ENCODE data around the gene ZMIZ1.

ZMIZ1 gene

DNA sequence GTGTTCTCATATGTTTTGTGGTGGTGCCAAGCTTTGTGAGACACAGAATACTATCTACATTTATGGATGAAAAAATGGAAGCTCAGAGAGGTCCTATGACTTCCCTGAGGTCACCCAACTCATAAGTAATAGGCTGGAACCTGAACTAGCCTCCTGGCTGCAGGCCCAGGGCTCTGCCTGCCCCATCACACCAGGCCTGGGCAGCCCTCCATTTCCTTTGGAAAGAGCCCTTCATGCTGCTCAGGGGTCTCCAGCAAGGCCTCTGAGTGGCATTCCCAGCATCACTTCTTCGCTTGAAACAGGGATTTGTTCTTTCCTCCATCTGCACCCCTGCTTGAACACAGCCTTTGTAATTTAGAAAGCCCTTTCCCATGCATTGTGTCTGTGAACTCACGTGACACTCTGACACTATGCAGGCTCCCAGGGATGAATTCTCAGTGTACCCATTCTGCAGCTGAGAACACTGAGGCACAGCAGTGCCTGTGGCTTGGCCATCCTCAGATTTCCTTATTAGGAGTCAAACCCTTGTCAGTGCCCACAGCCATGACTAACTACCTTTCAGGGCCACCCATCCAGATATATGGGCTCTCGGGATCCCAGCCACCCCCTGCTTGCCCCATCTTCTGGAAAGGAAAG, 150.7 kb downstream of the ZMIZ1 start:
- no peak for DNase-seq

GRCh38 chr10:79220307-79220706, 151.5 kb downstream of the ZMIZ1 start:
- DNase-seq, result no peak

- DNase-seq, result no peak
Observed at GRCh38 chr10:79221110-79222051, 152.6 kb downstream of the ZMIZ1 start.

GRCh38 chr10:79222186-79222585, 153.4 kb downstream of the ZMIZ1 start:
- no peak for DNase-seq

DNA sequence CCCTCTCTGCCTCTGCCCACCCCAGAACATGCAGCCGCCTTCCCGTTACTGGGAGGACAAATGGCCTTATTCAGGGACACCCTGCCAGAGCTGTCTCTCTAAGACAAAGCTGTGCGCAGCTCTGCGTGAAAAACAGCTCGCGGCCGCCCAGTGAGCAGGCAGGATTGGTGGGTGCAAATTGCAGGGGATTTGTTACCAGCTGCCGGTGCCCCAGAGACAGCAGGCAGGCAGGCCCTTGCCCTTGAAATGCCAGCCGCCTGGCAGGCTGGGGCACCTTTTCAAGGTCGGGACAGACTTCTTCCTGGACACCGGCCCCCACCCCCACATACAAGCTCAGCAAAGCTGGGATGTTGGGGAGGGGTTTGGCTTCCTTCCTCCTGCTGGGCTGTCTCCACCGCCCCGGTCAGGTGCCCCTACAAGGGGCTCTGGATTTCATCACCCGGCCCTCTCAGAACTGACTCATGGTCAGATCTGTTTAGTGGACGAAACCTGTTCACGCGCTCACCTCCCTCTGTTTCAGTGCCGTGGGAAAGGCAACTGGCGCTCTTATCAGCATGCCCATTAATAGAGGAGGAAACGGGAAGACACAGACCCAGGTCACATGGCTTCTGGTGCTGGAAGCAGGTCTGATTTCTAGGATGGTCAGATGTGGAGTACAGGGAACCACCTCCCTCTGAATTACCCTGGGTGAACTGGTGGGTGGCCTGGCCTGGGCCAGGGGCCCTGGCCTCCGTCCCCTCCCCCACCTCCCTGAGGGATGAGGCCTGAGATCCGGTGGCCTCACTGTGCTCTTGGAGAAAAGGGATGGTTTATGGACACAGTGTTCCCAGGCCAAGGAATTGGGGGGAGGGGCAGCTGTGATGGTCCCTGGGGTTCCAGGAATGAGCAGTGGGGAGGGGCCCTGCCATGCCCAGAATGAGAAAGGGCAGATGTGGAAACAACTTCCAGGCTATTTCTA, 154.6 kb downstream of the ZMIZ1 start:
- DNase-seq, result no peak

DNA sequence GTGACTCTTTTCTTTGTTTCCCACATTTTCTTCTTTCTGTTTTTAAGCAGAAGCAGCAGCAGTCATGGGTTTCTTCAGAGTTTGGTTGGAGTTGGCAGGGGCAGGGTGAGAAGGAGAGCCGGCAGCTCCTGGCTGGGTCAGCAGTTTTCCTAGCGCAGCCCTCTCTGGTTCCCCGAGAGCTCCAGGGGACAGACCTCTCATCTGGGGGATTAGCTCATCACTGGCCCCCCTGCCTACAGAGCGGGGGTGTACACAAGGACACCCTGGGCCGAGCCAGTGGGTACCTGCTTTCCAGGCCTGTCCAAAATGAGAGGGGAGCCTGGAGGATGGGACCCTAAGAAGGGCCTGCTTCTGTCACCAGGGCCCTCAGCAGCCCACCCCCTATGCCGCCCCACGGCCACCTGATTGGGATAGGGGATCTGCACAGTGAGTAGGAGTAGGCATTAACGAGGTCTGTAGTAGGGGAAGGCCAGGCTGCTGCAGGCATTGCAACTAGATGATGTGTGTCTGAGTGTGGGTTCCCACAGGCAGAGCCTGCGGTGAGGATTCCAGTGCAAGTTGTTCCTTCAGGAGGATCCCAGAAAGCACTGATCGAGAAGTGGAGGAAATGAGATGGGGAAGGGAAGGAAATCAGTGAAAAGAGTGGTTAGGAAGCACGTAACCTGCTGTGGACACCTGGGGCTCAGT, 155.6 kb downstream of the ZMIZ1 start:
- no peak for DNase-seq

- no peak for DNase-seq
Observed at GRCh38 chr10:79224992-79225391, 156.2 kb downstream of the ZMIZ1 start.

GRCh38 chr10:79226391-79227245, 157.9 kb downstream of the ZMIZ1 start:
- no peak for DNase-seq

- no peak for DNase-seq
Observed at GRCh38 chr10:79229071-79229541, 160.3 kb downstream of the ZMIZ1 start.

DNA sequence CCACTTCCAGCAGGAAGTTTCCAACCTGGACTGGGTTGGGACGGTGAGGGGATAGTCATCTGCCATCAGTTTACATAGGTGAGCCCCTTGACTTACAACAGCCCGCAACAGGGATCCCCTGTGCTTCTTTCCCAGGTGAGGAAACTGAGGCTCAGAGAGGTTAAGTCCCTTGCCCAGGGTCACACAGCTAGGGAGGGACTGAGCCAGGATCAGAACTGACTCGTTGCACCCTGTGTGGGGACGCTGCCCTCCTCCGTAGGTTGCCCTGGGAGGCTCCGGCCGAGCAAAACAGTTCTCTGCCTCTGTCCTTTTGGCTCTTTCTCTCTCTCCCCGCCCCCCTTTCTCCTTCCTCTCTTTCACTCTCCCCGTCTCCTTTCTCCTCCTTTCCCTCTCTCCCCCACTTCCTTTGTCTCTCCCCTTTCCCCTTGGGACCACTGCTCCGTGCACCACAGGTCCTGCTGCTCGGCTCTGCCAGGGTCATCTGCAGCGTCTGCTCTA, 161.1 kb downstream of the ZMIZ1 start:
- no peak for DNase-seq

DNA sequence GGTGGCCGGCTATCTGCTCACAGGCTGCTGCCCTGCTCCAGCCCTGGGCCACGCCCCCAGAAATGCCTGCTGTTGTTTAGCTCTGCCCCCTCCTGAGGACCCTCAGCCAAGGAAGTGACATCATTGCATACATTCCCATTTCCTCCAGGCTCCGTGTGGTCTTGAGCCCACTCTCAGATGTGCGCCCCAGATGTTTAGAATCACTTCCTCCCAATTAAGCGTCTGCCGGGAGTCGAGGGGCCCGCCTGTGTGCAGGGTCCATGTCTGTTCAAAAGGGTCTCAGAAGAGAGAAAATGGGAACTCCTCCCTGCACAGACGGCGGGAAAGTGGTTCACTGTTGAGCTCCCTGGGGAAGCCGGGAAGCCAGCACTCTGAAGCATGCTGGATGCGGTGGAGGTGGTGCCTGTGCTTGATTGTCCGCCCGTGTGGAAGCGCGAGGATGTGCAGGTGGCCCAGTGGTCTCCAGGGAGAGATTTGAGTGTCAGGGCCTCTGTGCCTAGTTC, 161.6 kb downstream of the ZMIZ1 start:
- DNase-seq, result no peak

- no peak for DNase-seq
Observed at GRCh38 chr10:79230850-79231249, 162.1 kb downstream of the ZMIZ1 start.

DNA sequence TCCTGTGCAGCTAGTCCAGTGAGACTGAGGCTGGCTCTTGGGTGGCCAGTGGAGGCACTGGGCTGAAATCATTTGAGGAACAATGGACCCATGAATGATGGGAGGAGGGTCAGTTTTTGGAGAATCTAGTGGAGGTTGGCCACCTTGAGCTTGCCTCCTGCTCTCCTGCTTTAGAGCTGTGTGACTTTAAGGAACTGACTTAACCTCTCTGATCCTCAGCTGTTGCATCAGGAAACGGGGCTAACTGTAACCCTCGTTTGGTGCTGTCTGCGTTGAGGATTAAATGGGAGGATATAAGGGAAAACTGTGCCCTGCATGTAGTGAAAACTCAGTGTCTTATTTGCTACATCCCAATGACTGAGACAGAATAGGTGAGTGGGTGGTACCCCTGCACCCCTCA, 163.1 kb downstream of the ZMIZ1 start:
- no peak for DNase-seq

- no peak for DNase-seq
Observed at GRCh38 chr10:79232864-79233263, 164.1 kb downstream of the ZMIZ1 start.

DNA sequence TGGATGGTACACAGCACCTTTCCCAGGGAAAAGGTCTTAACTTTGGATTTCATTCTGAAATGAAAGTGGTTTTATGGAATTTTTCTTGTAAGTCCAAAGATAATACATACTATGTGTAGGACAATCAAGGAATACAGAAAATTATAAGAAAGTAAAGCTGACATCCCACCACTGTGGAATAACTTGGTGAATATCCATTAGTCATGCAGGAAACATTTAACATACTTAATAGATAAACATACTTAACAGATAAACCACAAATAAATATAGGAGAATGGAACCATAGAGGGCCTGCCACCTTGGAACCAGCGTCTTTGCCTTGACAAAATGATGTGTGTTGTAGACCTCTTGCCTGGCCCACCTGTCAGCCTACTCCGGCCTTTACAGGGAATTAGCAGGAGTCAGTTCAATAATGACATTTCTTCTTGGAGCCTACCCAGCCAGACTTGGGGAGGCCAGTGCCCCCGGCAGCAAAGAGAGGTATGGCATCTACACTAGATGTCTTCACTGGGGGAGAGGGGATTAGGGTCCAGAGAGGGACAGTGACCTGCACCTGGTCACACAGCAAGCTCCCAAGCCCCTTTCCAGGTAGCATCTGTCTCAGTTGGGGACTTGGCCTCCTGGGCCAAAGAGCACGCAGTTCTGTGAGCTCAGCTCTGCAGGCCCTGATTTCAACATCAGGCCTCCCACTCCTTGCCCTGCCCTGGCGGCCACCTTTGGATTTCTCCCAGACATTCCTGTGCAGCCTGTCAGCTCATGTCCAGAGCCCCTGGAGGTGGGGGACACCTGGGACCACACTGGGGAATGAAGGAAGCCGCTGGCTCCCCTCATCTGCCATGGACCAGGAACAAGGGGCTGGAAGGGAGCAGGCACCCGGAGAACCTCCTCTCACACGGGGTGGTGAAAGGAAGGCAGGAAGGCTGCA, 165.9 kb downstream of the ZMIZ1 start:
- DNase-seq, result no peak

DNA sequence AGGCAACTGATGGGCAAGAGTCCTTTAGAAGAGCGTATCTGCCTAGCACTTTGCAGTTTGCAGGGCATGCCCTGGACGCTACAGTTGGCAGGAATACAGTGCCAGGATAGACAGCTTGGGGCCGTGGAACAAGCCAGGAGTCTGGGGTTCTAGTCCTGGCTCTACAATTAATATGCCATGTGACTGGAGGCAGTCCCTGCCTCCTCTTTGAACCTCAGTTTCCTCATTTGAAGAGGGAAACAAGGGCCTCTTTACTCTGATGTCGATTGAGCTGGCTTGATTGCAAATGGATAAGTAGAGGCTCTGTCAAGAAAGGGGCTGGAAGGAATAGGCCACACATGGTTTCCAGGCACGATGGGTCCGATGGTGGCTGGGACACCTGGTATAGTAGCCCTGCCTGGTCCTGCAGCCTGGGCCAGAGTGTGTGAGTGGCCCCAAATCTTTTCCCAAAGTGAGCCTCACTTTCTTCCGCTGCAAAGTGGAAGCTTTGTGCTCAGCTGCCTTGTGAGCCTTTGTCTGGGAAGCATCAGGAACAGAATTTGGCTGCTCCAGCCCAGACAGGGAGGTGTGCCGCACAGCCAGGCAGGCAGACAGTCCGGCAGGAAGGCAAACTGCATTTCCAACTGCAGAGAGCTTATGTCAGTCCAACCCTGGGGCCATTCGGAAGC, 167.1 kb downstream of the ZMIZ1 start:
- no peak for DNase-seq

GRCh38 chr10:79236433-79236765, 167.6 kb downstream of the ZMIZ1 start:
- no peak for DNase-seq

GRCh38 chr10:79237454-79238157, 168.8 kb downstream of the ZMIZ1 start:
- no peak for DNase-seq

DNA sequence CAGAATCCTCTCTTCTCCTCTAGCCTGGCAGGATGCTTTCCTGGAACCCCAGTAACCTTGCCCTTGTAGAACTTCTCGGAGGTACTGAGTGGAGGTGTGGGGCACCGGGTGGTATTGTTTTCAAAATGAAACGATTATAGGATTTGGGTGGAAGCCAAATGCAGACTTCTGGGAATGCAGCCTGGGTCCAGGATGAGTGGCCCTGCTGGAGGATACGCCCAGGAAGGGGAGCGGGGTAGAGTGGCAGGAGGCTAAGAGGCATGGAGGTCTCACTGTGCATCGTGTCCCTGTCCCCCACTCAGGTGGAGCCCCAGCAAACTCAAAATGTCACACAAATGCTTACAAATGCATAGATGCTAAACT, 169.4 kb downstream of the ZMIZ1 start:
- no peak for DNase-seq

Data from stimulated activated CD4-positive, alpha-beta T cell treated with anti-CD3 and anti-CD28 coated beads, Interleukin-2, amount 100 ng/mL, for 48 hours (primary cell).